Measurements from ENCODE around the gene PRSS53.

PRSS53 gene

DNA sequence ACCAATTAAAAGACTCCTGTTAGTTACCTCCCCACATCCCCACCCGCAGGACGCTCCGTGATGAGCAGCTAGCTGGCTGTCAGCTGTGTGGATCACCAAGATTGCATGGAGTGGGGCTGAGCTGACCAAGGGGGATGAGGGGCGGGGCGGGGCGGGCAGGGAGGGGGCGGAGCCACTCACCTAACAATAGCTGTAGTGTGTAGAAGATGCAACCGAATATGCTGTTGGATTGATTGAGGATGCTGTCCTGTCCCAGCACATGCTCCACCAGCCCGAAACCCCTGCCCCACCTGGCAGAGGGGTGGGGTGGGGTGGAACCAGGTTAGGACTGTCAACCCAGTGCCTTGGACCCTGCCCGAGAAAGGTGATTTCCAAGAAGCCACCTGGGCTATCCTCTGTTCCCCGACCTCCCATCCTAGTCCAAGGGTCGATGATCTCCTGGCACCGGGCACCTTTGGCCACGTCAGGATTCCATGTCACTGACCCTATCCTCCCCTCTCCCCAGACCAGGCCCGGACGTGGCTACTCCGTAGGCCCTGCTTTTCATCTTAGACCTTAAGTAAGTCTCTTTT, 4.5 kb upstream of the PRSS53 start:
- DNase-seq = no peak

DNA sequence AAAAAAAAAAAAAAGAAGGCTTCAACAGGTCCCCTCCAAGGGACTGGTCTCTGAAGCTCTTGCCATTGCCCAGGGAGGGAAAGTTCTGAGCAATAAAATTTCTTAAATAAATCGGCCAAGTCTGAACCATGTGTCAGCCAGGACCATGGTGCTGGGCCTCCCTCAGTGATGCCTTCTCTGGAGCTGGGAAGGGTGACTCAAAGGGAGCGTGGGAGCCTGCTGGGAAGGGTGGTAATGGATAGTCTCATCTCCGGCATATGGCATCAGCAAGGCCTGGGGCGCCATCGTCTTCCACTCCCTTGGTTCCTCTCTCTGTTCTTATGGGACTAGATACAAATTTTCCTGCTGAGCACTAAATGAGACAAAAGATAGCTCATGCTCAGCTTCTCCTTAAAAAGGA, 3.6 kb upstream of the PRSS53 start:
- no peak for DNase-seq

DNA sequence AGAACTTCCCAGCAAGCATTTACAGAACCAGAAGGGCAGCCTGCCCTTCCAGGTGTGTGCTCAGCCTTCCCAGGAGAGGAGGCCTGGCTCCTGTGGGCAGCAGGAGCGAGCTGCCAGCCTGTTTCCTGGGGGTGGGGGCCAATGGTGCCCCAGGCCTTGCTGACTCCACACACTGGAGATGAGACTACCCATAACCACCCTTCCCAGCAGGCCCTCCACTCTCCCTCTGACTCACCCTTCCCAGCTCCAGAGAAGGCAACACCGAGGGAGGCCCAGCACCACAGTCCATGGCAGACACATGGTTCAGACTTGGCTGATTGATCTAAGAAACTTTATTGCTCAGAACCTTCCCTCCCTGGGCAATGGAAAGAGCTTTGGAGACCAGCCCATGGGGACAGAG, 1.8 kb upstream of the PRSS53 start:
- no peak for DNase-seq

DNA sequence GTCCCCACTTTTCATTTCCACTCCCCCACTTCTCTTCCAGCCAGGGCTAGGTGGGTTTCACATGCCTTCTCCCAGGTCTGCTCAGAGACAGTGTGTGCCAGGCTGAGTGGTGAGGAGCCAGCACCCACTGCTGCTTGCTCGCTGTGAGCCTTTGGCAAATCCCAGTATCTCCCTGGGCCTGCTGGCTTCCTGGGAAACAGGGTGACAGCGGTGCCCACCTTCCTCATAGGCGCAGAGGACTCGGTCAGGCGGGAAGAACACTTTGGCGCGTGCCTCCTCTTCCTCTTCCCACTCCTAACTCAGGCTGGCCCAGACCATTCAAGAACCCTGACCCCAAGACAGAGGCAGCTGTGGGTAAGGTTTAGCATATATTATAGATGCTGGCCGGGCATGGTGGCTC, 456 bp upstream of the PRSS53 start:
- DNase-seq = no peak

DNA sequence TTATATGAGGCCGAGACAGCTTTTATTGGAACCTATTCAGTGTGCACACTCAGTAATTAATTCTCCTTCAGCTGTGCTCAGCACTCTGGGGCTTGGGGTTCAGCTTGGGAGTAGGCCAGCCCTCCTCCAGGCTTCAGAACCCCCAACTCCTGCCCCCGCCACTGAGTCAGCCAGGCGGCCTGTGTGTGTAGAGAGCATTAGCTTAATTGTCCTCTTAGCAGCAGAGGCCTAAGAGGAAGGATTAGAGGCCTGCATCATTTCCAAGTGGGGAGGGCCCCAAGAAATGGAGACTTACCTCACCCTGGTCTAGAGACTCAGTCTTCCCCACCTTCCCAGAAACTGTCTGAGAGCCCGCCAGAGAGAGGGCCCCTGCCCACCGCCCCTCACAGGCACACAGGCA, 772 bp downstream of the PRSS53 start:
- DNase-seq = no peak

DNA sequence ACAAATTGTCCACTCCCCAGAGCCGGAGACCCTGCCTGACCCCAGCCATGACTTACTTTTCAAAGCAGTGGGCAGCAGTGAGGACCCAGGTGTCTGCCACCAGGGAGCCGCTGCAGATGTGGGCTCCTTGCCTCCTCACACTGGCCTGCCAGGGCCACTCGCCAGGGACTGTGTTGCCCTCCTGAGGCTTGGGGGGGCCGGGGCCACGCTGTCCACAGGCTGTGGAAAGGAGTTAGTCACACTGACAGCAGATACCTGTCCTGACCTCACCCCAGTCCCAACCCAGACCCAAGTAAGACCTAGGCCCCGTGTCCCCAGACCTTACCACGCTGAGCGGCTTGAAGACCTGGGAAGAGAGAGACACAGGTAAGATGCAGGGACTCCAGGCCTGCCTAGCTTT, 1.3 kb downstream of the PRSS53 start:
- no peak for DNase-seq

DNA sequence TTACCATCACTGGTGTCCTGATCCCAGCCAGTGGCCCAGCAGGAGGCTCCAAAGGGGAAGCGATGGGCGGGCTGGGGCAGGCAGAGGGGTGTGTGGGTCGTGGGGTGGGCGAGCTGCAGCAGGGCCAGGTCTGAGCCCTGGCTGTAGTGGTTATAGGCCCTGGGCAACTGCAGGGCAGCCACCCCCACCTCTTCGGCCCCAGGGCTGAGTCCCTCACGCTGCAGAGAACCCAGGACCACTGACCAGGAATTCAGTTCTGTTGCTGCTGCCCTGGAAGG, 2.2 kb downstream of the PRSS53 start:
- no peak for DNase-seq

DNA sequence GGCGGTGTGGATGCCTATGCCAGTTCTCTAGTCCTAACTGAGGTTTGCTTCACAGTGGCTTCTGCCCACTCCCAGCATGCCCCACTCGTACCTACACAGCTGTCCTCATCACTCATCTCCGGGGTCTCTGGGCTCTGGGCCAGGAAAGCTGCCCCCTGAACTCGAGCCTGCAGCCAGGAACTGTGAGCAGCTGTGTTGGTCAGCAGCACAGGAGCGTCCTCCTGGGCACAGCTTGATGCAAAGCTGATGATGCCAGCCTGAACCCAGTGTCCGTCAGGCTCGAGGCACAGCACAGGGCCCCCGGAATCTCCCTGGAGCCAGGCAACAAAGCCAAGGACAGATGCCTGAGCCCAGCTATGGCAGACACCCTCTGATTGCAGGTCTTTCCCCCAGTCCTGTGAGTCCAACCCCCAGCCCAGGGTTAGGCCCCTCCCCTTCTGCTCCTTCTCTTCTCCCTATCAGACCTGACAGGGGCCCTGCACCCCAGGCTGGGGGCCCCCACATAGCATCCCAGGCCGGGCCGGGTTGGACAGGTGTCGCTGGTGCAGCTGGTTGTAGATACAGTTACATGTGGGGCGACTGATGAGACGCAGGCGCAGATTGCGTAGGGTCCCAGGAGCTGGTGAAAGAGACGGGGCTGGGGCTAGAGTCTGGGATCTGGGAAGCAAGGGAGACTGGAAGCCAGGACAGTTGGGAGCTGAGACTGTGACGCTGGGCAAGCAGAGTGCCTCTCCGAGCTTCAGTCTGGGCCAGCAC, 2.7 kb downstream of the PRSS53 start:
- no peak for DNase-seq

DNA sequence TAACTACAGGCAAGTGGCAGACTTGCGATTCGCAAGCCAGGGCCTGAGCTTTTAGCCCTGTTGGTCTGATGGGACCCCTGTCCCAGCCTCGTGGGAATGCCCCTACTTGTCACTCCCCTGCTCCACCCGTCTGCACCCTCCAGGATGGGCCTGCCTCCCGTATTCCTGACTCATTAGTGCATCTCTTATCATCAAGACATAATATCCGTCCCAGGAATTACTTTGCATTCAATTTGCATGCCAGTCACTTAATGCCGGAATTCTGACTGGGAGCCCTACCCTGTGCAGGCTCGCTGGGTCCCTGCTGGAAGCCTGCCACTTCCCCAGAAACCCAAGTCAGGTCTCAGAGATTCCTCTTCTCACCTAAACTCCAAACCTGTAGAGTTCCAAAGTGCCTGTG, 3.3 kb downstream of the PRSS53 start:
- DNase-seq = no peak

DNA sequence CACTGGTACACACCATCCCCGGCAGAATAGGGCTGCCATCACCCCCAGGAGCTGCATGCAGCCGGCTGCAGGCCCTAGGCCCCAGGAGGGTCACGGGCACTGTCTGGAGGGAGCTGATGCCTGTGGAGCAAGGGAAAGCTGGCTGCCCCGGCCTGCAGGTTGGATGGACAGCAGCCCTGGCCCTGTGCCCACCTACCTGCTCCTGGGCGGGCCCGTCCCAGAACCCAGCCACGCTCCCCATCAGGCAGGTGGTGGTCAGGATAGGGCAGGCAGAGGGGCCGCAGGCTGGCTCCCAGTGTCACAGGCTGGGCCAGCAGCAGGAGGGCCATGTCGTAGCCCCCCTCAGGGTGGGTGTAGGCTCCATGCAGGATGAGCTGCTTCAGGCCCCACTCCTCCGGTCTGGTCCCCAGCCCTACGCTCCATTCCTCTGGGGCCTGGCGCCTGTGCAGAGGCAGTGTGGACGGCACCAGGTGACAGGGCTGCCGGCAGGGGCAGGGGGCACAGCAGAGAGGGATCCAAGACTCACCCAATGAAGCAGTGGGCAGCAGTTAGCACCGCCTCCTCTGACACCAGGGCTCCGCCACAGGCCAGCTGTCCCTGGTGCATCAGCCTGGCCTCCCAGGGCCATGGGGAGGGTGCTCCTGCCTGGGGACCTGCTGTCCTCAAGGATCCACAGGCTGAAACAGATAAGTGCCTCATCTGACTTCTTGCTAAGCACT, 4.0 kb downstream of the PRSS53 start:
- DNase-seq = no peak

DNA sequence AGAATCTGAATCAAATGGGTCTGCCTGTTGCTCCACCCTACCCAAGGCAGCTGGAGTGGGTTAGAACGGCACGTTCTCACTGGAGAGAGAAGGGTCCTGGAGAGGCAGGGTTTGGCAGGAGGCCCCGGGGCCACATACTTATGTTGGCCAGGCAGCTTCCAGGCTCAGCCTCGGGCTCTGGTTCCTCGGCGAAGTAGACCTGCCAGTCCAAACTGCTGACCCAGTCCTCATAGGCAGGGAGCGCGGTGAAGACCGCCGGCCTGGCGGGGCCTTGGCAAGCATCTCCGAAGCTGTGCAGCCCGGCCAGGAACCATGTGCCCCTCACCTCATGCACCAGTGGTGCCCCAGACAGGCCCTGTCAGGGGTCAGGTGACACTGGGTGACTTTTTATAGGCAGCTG, 4.8 kb downstream of the PRSS53 start:
- DNase-seq = no peak

DNA sequence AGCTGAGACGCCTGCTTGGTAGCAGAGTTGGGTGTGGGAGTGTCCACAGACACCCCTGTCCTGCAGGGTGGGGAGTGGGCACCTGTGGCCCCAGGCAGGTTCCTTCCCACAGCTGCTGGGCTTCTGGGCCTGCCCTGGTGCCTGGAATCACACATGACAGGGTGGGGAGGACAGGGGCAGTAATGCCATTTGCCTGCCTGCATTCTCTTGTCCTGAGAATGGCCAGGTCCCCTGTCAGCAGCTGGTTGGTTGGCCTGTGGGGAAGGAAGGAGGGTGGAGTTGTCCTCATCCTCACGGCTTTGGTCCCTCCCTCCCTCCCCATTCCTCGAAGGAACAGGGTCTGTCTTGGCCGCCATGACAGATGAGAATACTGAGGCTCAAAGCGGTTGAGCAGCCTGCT, 5.2 kb downstream of the PRSS53 start:
- no peak for DNase-seq

DNA sequence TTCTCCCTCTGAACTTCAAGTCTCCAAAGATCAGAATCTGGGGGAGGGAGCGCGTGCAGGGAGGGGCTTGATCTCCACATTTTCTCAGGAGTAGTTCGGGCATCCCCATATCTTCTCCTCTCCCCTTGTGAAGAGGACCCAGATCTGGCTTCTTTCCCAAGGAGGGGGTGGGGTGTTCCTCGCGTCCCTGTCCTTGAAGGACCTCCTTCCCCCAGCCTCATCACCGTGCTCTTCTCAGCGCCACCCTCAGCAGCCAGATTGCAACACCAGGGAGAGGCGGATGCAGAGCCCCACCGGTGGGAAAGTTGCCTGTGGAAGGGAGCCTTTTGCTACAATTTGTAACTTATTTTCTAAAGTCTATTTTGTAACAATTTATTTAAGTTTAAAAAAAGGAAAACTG, 5.7 kb downstream of the PRSS53 start:
- DNase-seq = no peak

DNA sequence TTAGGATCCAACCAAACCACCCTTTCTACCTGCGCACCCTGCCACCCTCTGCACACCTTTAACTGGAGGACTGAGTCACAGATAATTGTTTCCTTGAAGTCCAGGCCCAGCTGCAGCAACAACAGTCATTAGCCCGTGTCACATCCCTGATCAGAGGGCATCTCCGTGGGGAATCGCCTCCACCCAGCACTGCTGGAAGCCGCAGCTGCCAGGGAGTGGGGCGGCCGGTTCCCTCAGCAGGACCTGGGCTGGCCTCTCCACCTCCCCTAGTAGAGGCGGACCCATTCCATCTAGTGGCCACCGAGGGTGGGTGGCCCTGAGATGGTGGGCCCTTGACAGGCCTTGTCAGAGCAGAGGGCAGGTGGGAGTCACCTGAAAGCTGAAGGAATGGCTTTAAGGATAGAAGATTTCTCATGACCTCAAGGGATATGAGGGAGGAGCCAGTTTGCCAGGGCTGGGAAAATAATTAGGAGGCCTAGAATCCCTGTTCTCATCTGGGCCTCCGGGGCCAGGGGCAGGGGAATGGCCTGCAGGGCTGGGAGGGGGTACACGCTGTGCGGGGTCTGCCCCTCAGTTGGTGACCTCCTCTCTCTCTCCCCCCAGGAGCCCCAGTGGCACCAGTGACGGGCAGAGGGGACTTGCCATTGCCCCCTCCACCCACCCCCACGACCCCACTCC, 6.2 kb downstream of the PRSS53 start:
- DNase-seq = no peak

DNA sequence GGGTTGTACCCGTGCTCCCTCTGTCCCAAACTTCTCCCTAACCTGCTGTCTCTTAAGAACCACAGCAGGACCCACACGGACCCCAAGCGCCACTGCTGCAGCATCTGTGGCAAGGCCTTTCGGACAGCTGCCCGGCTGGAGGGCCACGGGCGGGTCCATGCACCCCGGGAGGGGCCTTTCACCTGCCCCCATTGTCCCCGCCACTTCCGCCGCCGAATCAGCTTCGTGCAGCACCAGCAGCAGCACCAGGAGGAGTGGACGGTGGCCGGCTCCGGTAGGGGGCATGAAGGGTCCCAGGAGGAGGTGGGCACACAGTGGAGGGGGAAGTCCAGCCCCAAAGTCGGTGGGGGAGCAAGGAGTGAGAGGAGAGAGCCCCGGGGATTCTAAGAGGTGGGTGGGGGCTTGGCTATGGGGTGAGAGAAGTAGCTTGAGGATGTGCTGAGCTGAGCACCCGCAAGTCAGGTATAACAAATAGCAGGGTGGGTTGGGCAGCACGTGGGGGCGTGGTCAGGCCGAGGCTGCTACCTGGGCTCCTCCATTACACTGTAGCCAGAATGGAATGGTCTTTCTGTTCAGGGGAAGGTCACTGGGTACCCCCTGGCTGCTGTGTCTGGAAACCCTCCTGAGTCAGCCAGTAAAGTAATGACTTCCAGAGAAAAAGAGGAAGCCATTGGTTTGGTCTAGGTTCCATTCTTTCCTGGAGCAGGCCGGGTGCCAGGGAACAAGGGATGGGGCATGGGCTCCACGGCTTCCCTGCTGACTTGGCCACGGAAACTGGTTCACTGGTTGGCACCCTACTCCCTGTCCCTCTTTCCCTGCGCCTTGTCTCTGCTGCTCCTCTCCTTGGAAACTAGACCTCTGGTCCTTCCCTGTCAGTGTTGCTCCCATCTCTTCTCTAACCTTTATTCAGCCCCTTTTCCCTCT, 7.1 kb downstream of the PRSS53 start:
- DNase-seq = no peak

DNA sequence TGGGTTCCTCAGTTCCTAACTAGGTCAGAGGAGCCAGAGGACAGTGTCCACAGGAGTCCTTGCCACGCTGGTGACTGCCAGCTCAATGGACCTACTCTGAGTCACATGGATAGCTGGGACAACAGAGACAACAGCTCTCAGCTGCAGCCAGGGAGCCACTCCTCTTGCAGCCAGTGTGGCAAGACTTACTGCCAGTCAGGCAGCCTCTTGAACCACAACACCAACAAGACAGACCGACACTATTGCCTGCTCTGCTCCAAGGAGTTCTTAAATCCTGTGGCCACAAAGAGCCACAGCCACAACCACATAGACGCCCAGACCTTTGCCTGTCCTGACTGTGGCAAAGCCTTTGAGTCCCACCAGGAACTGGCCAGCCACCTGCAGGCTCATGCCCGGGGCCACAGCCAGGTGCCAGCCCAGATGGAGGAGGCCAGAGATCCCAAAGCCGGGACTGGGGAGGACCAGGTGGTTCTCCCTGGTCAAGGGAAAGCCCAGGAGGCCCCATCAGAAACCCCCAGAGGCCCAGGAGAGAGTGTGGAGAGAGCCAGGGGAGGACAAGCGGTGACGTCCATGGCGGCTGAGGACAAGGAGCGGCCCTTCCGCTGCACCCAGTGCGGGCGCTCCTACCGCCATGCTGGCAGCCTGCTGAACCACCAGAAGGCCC, 7.9 kb downstream of the PRSS53 start:
- no peak for DNase-seq

DNA sequence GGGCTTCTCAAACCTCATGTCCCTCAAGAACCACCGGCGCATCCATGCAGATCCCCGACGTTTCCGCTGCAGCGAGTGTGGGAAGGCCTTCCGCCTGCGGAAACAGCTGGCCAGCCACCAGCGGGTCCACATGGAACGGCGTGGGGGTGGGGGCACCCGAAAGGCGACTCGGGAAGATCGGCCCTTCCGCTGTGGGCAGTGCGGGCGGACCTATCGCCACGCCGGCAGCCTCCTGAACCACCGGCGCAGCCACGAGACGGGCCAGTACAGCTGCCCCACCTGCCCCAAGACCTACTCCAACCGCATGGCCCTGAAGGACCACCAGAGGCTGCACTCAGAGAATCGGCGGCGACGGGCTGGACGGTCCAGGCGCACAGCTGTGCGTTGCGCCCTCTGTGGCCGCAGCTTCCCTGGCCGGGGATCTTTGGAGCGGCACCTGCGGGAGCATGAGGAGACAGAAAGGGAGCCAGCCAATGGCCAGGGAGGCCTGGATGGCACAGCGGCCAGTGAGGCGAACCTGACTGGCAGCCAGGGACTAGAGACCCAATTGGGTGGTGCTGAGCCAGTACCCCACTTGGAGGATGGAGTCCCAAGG, 8.6 kb downstream of the PRSS53 start:
- DNase-seq = no peak

DNA sequence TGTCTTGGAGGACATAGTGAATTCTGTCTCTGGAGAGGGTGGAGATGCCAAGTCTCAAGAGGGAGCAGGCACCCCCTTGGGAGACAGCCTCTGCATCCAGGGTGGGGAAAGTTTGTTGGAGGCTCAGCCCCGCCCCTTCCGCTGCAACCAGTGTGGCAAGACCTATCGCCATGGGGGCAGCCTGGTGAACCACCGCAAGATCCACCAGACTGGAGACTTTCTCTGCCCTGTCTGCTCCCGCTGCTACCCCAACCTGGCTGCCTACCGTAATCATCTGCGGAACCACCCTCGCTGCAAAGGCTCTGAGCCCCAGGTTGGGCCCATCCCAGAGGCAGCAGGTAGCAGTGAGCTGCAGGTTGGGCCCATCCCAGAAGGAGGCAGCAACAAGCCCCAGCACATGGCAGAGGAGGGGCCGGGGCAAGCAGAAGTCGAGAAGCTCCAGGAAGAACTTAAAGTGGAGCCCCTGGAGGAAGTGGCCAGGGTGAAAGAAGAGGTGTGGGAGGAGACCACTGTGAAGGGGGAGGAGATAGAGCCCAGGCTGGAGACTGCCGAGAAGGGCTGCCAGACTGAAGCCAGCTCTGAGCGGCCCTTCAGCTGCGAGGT, 9.3 kb downstream of the PRSS53 start:
- no peak for DNase-seq

DNA sequence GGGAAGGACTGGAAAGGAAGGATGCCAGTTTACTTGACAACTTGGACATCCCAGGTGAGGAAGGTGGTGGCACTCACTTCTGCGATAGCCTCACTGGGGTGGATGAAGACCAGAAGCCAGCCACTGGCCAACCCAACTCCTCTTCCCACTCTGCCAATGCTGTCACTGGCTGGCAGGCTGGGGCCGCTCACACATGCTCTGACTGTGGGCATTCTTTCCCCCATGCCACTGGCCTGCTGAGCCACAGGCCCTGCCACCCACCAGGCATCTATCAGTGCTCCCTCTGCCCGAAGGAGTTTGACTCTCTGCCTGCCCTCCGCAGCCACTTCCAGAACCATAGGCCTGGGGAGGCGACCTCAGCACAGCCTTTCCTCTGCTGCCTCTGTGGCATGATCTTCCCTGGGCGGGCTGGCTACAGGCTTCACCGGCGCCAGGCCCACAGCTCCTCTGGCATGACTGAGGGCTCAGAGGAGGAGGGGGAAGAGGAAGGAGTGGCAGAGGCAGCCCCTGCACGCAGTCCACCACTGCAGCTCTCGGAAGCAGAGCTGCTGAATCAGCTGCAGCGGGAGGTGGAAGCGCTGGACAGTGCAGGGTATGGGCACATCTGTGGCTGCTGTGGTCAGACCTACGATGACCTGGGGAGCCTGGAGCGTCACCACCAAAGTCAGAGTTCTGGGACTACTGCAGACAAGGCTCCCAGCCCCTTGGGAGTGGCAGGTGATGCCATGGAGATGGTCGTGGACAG, 10.0 kb downstream of the PRSS53 start:
- DNase-seq = no peak

DNA sequence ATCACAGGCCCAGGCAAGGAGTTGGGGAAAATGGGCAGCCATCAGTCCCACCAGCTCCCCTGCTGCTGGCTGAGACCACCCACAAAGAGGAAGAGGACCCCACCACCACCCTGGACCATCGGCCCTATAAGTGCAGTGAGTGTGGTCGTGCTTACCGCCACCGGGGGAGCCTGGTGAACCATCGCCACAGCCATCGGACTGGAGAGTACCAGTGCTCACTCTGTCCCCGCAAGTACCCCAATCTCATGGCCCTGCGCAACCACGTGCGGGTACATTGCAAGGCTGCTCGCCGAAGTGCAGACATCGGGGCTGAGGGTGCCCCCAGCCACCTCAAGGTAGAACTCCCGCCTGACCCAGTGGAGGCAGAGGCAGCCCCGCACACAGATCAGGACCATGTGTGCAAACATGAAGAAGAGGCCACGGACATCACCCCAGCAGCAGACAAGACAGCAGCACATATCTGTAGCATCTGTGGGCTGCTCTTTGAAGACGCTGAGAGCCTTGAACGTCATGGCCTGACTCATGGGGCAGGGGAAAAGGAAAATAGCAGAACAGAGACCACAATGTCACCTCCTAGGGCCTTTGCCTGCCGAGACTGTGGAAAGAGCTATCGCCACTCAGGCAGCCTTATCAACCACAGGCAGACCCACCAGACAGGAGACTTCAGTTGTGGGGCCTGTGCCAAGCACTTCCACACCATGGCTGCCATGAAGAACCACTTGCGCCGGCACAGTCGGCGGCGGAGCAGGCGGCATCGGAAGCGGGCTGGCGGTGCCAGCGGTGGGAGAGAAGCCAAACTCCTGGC, 10.9 kb downstream of the PRSS53 start:
- no peak for DNase-seq
